GM12878 (cell line): ENCODE results near the gene VPS52. TPM values are rescaled to one million over a fixed set of nuclear protein-coding genes. Genes with fewer than 3 reads are reported as not detected.

ENCODE experiments used
- ATAC-seq: fragments of 200-7000 bp; cut with Tn5 transposase; 3 replicates; pipeline ENCODE4 v1.9.1; 2020; ENCODE audit warnings: mild to moderate bottlenecking, moderate library complexity
- BruUV-seq: library from RNA; stranded (reverse); fragments of 400-500 nt; replicated peaks from 2 replicates; lab custom pipeline; 2021; lab: Mats Ljungman, UMichigan
- CTCF ChIA-PET: fragments of 300-600 bp; sonication (Branson Sonifier 250); formaldehyde crosslinking; extraction: SDS; loops from one replicate; lab custom pipeline; 2021; ENCODE audit warnings: inconsistent platforms; lab: Yijun Ruan, JAX
- POLR2A ChIA-PET: fragments of 350-600 bp; formaldehyde crosslinking; extraction: SDS; loops from one replicate; lab custom pipeline; 2021; ENCODE audit warnings: inconsistent platforms; lab: Charles Lee
- RAD21 ChIA-PET: fragments of 300-600 bp; sonication (Branson Sonifier 250); formaldehyde crosslinking; loops from one replicate; lab custom pipeline; 2023; ENCODE audit warnings: antibody characterized with exemption; ENCODE audit not compliant: unreplicated experiment; lab: Charles Lee
- SMC1A ChIA-PET: fragments of 300-600 bp; sonication (Branson Sonifier 250); formaldehyde crosslinking; loops from one replicate; lab custom pipeline; 2023; ENCODE audit not compliant: unreplicated experiment, uncharacterized antibody; lab: Charles Lee
- DNase-seq: peaks from one replicate; pipeline ENCODE4 v3.0.0-alpha.2; 2011; ENCODE audit warnings: low read depth, low spot score
- FAIRE-seq: peaks from 3 replicates; lab custom pipeline; 2011; peaks lifted over from hg19 to GRCh38; lab: Jason Lieb, UNC
- H2AFZ ChIP-seq: 2 replicates; pipeline ENCODE4 v1.6.0; 2011; ENCODE audit warnings: low read depth, low read length, control low read depth; ENCODE audit not compliant: control insufficient read depth
- H3K27ac ChIP-seq: 2 replicates; pipeline ENCODE4 v1.5.1; 2011; ENCODE audit warnings: control low read depth; ENCODE audit not compliant: control insufficient read depth, insufficient read depth
- H3K27me3 ChIP-seq, 2 experiments: replicated peaks in 1 of 2; 2 replicates each; pipeline versions ENCODE4 v1.6.0 to v1.6.1; 2011; ENCODE audit warnings: low read length in 1 of 2; ENCODE audit not compliant: control insufficient read depth in 2 of 2, insufficient read depth in 2 of 2
- H3K36me3 ChIP-seq, 2 experiments: 2 replicates each; pipeline ENCODE4 v1.5.1; 2011; ENCODE audit warnings: low read length in 1 of 2; ENCODE audit not compliant: control insufficient read depth in 2 of 2, insufficient read depth in 2 of 2
- H3K4me1 ChIP-seq: 2 replicates; pipeline ENCODE4 v1.6.1; 2011; ENCODE audit warnings: mild to moderate bottlenecking, low read length, moderate library complexity, mixed read lengths; ENCODE audit not compliant: control insufficient read depth, insufficient read depth
- H3K4me2 ChIP-seq: 2 replicates; pipeline ENCODE4 v1.6.0; 2011; ENCODE audit warnings: control low read depth; ENCODE audit not compliant: control insufficient read depth, insufficient read depth
- H3K4me3 ChIP-seq: fragments of 200-600 bp; sonication (generic); 2 replicates; pipeline ENCODE4 v1.5.1; 2016
- H3K79me2 ChIP-seq: 2 replicates; pipeline ENCODE4 v1.6.0; 2011; ENCODE audit warnings: low read length; ENCODE audit not compliant: control insufficient read depth, insufficient read depth
- H3K9ac ChIP-seq: 2 replicates; pipeline ENCODE4 v1.8.0; 2011; ENCODE audit warnings: low read length, control low read depth, mixed read lengths; ENCODE audit not compliant: control insufficient read depth, insufficient read depth
- H3K9me3 ChIP-seq: replicated peaks from 3 replicates; pipeline ENCODE4 v1.5.1; 2011; ENCODE audit warnings: mild to moderate bottlenecking, low read length; ENCODE audit not compliant: control insufficient read depth, insufficient read depth
- H4K20me1 ChIP-seq: 2 replicates; pipeline ENCODE4 v1.6.0; 2011; ENCODE audit not compliant: control insufficient read depth, insufficient read depth
- BACH1 ChIP-seq: fragments of 450-650 bp; IDR thresholded peaks from 2 replicates; pipeline ENCODE4 v1.6.1; 2017; ENCODE audit warnings: mild to moderate bottlenecking, borderline replicate concordance
- CBX3 ChIP-seq: fragments of 200-600 bp; sonication (generic); IDR thresholded peaks from 2 replicates; pipeline ENCODE4 v1.6.1; 2016; ENCODE audit warnings: low read depth, borderline replicate concordance
- KAT2A ChIP-seq: conservative IDR thresholded peaks from 2 replicates; pipeline ENCODE4 v1.6.1; 2011; ENCODE audit warnings: low read depth, low read length; ENCODE audit not compliant: control insufficient read depth
- KLF5 ChIP-seq: fragments of 450-650 bp; IDR thresholded peaks from 2 replicates; pipeline ENCODE4 v1.6.1; 2014; ENCODE audit warnings: mild to moderate bottlenecking; ENCODE audit not compliant: partially characterized antibody
- NFYA ChIP-seq: IDR thresholded peaks from 2 replicates; pipeline ENCODE4 v1.6.1; 2011; ENCODE audit warnings: low read depth, mild to moderate bottlenecking, low read length, improper control_type of control experiment, borderline replicate concordance
- NR2F1 ChIP-seq: fragments of 450-650 bp; conservative IDR thresholded peaks from 2 replicates; pipeline ENCODE4 v1.6.1; 2017; ENCODE audit warnings: mild to moderate bottlenecking
- POLR2A ChIP-seq: IDR thresholded peaks from 2 replicates; pipeline ENCODE4 v1.6.1; 2011; ENCODE audit warnings: low read depth, mild to moderate bottlenecking, low read length
- RAD51 ChIP-seq: fragments of 450-650 bp; IDR thresholded peaks from 2 replicates; pipeline ENCODE4 v1.6.1; 2016; ENCODE audit warnings: moderate library complexity, mild to moderate bottlenecking, inconsistent platforms
- RUNX3 ChIP-seq: IDR thresholded peaks from 2 replicates; pipeline ENCODE4 v1.6.1; 2012; ENCODE audit warnings: low read length, inconsistent platforms
- ZBED1 ChIP-seq: IDR thresholded peaks from 2 replicates; pipeline ENCODE4 v1.6.1; 2016; ENCODE audit warnings: borderline replicate concordance
- ZBTB11 ChIP-seq: fragments of 450-650 bp; formaldehyde crosslinking; IDR thresholded peaks from 2 replicates; pipeline ENCODE4 v1.5.0; 2022; ENCODE audit warnings: mild to moderate bottlenecking, missing genetic modification characterization
- WGBS: methylation state at CpG from one replicate; pipeline ENCODE4 v1.1.6; 2016; ENCODE audit warnings: low lambda C conversion rate; ENCODE audit not compliant: insufficient replicate concordance, insufficient coverage; ENCODE audit errors: missing lambda C conversion rate; 5-methylcytosine and 5-hydroxymethylcytosine counted together
- in situ Hi-C: fragments of 300-500 bp; cut with MboI; formaldehyde crosslinking; loops from 9 replicates; pipeline ENCODE4 v1.14.3; 2018; ENCODE audit warnings: mixed read lengths
- intact Hi-C: fragments of 100-400 bp; cut with micrococcal nuclease; formaldehyde crosslinking; loops from one replicate; pipeline ENCODE4 v1.14.2; 2022; ENCODE audit not compliant: unreplicated experiment
- polyA plus RNA-seq, 11 experiments: library from polyadenylated mRNA; depleted of rRNA in 4 of 11; unstranded in 6 of 11; stranded (reverse) in 5 of 11; fragments of >200 nt; fragmentation: Nextera tagmentation in 4 of 11; fragmentation: Illumina TruSeq in 1 of 11; extraction: Ambion mirVana in 4 of 11; extraction: Trizol in 1 of 11; gene quantifications; 1 replicate in 1 of 11; 2 replicates in 10 of 11; pipeline versions ENCODE4 v1.2.1 to v1.2.3, GENCODE V29; 2011 to 2016; ENCODE audit warnings: inconsistent platforms in 2 of 11, missing spikeins in 2 of 11, low read depth in 1 of 11
- total RNA-seq, 4 experiments: library from RNA; depleted of rRNA in 3 of 4; stranded (reverse); fragments of >200 nt in 3 of 4; fragmentation: Illumina TruSeq in 1 of 4; extraction: Trizol in 1 of 4; gene quantifications; 2 replicates each; pipeline versions ENCODE4 v1.2.1 to v1.2.3, GENCODE V29; 2013 to 2021
- TF ChIP-seq, protein P1 (sequence below): fragments of 450-650 bp; conservative IDR thresholded peaks from 2 replicates; pipeline ENCODE4 v1.6.1; 2017; ENCODE audit warnings: mild to moderate bottlenecking, moderate library complexity

VPS52 gene
- total and polyA plus RNA-seq, 10 of the 15 experiments (the other 5 are each of a cell fraction or from before 2014, with no cell fraction given) = 11.3 to 52.7 (median 36.7) TPM

- Histone ChIP-seq H3K27ac (no peak overlapping the region), H4K20me1 (no peaks in the 10 kb centered on the region; the same call in 1 of the 2 replicates), H3K79me2 (no peaks in the 10 kb centered on the region), H3K4me2 (no peak overlapping the region), H3K9me3 (no peaks in the 10 kb centered on the region), H2AFZ (no peak overlapping the region), H3K4me3 (no peak overlapping the region), H3K4me1 (peaks cover 8% of the 10 kb centered on the region), H3K9ac (no peak overlapping the region), H3K36me3 (no peaks in the 10 kb centered on the region), H3K27me3 (peaks cover 2 to 3% of the 10 kb centered on the region in 2 experiments; a peak in 3 of 4 replicates)
- ATAC-seq (no peak; the same call in 1 of the 3 replicates), FAIRE-seq (no peak), DNase-seq (no peak)
- SMC1A ChIA-PET = no interaction called here
- intact Hi-C loops (no loop called here), in situ Hi-C loops (no loop called here)
- TF ChIP-seq ZBED1 (no peak), NFYA (no peak), POLR2A (peak; percentile 38; the same call in 1 of the 2 replicates), BACH1 (no peak), CBX3 (no peak), KLF5 (no peak)
- no TSS peak for BruUV-seq
- POLR2A ChIA-PET = interaction anchor here (1.5 kb wide), 1 partner anchor 10 kb away, joined by 4 read pairs; the partner anchor contains the start of gene HSD17B8
- CTCF ChIA-PET = no interaction called here
- 50% methylated on average over 8 of the region's 9 CpGs for WGBS
- RAD21 ChIA-PET = no interaction called here
Measured at GRCh38 chr6:33215271-33216116, 56.2 kb downstream of the VPS52 start.

GRCh38 chr6:33213989-33214335 lies 57.7 kb downstream of the VPS52 start:
- in situ Hi-C loops = no loop called here
- WGBS = 29% methylated on average over 8 of the region's 9 CpGs
- ATAC-seq (peak; percentile 9), FAIRE-seq (no peak), DNase-seq (no peak)
- peaks cover 0 to 5% of the 10 kb centered on the region in 2 experiments; a peak in 2 of 4 replicates for H3K36me3 ChIP-seq
- BruUV-seq = no TSS peak
- intact Hi-C loops = no loop called here
- H3K4me3 ChIP-seq = no peak overlapping the region
- peaks cover 10% of the 10 kb centered on the region for H3K4me1 ChIP-seq
- H4K20me1 ChIP-seq = no peaks in the 10 kb centered on the region; the same call in 1 of the 2 replicates
- SMC1A ChIA-PET = no interaction called here
- RAD21 ChIA-PET = no interaction called here
- H3K9ac ChIP-seq = no peak overlapping the region
- no peaks in the 10 kb centered on the region for H3K79me2 ChIP-seq
- no peak overlapping the region for H2AFZ ChIP-seq
- H3K4me2 ChIP-seq = no peak overlapping the region
- H3K27ac ChIP-seq = no peak overlapping the region
- peaks cover 2 to 3% of the 10 kb centered on the region in 2 experiments; a peak in 3 of 4 replicates for H3K27me3 ChIP-seq
- no peaks in the 10 kb centered on the region for H3K9me3 ChIP-seq
- CTCF ChIA-PET = no interaction called here
- POLR2A ChIA-PET = no interaction called here
- TF ChIP-seq NR2F1 (no peak), ZBTB11 (no peak), RUNX3 (no peak), KAT2A (no peak), RAD51 (no peak)
- TF ChIP-seq, protein P1, sequence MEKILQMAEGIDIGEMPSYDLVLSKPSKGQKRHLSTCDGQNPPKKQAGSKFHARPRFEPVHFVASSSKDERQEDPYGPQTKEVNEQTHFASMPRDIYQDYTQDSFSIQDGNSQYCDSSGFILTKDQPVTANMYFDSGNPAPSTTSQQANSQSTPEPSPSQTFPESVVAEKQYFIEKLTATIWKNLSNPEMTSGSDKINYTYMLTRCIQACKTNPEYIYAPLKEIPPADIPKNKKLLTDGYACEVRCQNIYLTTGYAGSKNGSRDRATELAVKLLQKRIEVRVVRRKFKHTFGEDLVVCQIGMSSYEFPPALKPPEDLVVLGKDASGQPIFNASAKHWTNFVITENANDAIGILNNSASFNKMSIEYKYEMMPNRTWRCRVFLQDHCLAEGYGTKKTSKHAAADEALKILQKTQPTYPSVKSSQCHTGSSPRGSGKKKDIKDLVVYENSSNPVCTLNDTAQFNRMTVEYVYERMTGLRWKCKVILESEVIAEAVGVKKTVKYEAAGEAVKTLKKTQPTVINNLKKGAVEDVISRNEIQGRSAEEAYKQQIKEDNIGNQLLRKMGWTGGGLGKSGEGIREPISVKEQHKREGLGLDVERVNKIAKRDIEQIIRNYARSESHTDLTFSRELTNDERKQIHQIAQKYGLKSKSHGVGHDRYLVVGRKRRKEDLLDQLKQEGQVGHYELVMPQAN = no peak
